Measurements from ENCODE around the gene PTTG2. TPM values are rescaled to one million over a fixed set of nuclear protein-coding genes. Genes with fewer than 3 reads are reported as not detected.
A peak's percentile ranks its signal among the peaks of the same experiment; 100 is the strongest.

Gene PTTG2
- total RNA-seq, 2 donors from 2014 or later, result not detected

DNA sequence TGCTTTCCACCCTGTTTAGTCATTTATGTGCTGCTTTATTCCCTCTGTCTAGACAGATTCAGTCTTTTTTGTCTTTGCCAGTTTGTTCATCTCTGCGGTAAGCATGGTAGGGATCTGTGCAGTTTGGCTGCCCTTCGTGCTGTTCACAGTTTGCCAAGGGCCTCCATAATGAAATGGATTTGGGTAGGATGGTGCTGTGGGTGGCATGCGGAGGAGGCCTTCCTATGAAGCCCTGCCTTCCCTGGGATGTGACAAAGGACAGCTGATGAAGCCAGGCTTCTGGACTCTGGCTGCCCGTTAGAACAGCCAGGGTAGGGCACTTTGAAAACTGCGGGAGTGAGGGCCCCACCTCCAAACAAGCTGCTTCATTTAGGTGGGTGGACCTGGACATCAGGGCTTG is 47.4 kb downstream of the PTTG2 start:
- Histone ChIP-seq H3K4me3 (ENCODE audit: low read length) (no peak overlapping the region), H3K4me1 (ENCODE audit: control insufficient read depth, insufficient read depth, low read length) (peaks cover 15% of the 10 kb centered on the region), H3K9ac (ENCODE audit: extremely low read depth, low read length, poor library complexity, severe bottlenecking) (no peak overlapping the region), H3K9me3 (ENCODE audit: control insufficient read depth, low read length) (no peaks in the 10 kb centered on the region), H3K36me3 (ENCODE audit: control insufficient read depth, insufficient read depth, low read length) (no peaks in the 10 kb centered on the region), H3K27me3 (ENCODE audit: control insufficient read depth, insufficient read depth, low read length, poor library complexity, severe bottlenecking) (no peaks in the 10 kb centered on the region), H3K27ac (ENCODE audit: low read depth, low read length) (no peak overlapping the region)
- peak overlapping the region; percentile 20 for H3K27ac Mint-ChIP-seq
- no peak overlapping the region for H3K4me3 Mint-ChIP-seq
- no peaks in the 10 kb centered on the region for H3K36me3 Mint-ChIP-seq (ENCODE audit: low read depth)
- no peak for DNase-seq
- no peak for TF ChIP-seq CTCF (conservative IDR thresholded peaks at IDR 0.05)
- no peaks in the 10 kb centered on the region for H3K9me3 Mint-ChIP-seq
- 70 to 74% methylated on average over 5 of the region's 5 CpGs for WGBS, 2 experiments (ENCODE audit: insufficient coverage in 1 of 2, insufficient read length in 1 of 2)
- H3K4me1 Mint-ChIP-seq, result peaks cover 55% of the 10 kb centered on the region
- no peaks in the 10 kb centered on the region for H3K27me3 Mint-ChIP-seq (ENCODE audit: insufficient read depth)

DNA sequence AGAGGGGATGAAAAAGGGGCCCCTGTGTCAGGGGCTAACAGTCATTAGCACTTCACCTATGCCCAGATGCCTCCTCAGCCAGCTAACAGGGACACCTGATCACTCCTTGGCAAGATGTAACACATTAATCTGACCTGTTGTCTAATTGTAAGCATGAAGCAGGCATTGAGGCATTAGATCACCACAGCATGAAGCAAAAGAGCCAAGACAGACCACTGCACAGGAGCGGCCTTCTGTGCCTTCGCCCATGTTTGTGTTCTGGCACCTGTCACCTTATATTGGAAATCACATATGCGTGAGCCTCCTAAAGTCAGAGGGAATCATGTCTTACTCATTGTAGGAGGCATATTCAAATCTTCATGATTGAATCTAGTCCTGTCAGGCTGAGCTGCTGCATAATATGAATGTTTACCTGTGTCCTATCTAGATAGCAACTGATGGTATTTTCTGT is 48.4 kb downstream of the PTTG2 start:
- Histone ChIP-seq H3K36me3 (ENCODE audit: control insufficient read depth, insufficient read depth, low read length) (no peaks in the 10 kb centered on the region), H3K27ac (ENCODE audit: low read depth, low read length) (no peak overlapping the region), H3K27me3 (ENCODE audit: control insufficient read depth, insufficient read depth, low read length, poor library complexity, severe bottlenecking) (no peaks in the 10 kb centered on the region), H3K9me3 (ENCODE audit: control insufficient read depth, low read length) (no peaks in the 10 kb centered on the region), H3K4me3 (ENCODE audit: low read length) (no peak overlapping the region), H3K4me1 (ENCODE audit: control insufficient read depth, insufficient read depth, low read length) (peaks cover 15% of the 10 kb centered on the region), H3K9ac (ENCODE audit: extremely low read depth, low read length, poor library complexity, severe bottlenecking) (no peak overlapping the region)
- 89 to 95% methylated on average over 3 of the region's 3 CpGs for WGBS, 2 experiments (ENCODE audit: insufficient coverage in 1 of 2, insufficient read length in 1 of 2)
- no peak for TF ChIP-seq CTCF (conservative IDR thresholded peaks at IDR 0.05)
- peaks cover 49% of the 10 kb centered on the region for H3K4me1 Mint-ChIP-seq
- DNase-seq, result no peak
- no peaks in the 10 kb centered on the region for H3K27me3 Mint-ChIP-seq (ENCODE audit: insufficient read depth)
- peak overlapping the region; percentile 44 for H3K27ac Mint-ChIP-seq
- no peaks in the 10 kb centered on the region for H3K36me3 Mint-ChIP-seq (ENCODE audit: low read depth)
- no peaks in the 10 kb centered on the region for H3K9me3 Mint-ChIP-seq
- H3K4me3 Mint-ChIP-seq, result no peak overlapping the region

DNA sequence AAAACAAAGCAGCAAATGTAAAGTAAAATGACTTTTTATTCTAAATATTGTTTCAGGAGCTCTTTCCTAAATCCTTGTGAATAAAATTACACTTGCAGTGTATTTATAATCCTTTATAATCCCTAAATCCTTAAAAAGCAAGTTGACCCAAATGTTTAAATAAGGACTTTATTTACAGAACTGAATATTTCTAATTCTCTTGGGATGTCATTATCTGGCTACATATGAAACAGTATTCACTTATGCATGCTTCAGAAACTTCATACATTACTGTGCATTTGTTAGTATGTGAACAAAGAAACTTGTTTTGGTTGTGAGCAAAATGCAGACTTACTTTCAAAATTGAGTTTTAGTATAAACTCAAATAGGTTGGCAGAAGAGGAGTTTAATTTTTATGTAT is 49.2 kb downstream of the PTTG2 start:
- H3K27me3 ChIP-seq (ENCODE audit: control insufficient read depth, insufficient read depth, low read length, poor library complexity, severe bottlenecking), result no peaks in the 10 kb centered on the region
- H3K4me3 Mint-ChIP-seq, result no peak overlapping the region
- no peaks in the 10 kb centered on the region for H3K9me3 Mint-ChIP-seq
- no peaks in the 10 kb centered on the region for H3K9me3 ChIP-seq (ENCODE audit: control insufficient read depth, low read length)
- no peak overlapping the region for H3K4me3 ChIP-seq (ENCODE audit: low read length)
- H3K4me1 ChIP-seq (ENCODE audit: control insufficient read depth, insufficient read depth, low read length), result peaks cover 15% of the 10 kb centered on the region
- peaks cover 3% of the 10 kb centered on the region for H3K36me3 Mint-ChIP-seq (ENCODE audit: low read depth)
- no peaks in the 10 kb centered on the region for H3K36me3 ChIP-seq (ENCODE audit: control insufficient read depth, insufficient read depth, low read length)
- DNase-seq, result no peak
- no peak for TF ChIP-seq CTCF (conservative IDR thresholded peaks at IDR 0.05)
- H3K27ac Mint-ChIP-seq, result no peak overlapping the region
- H3K27ac ChIP-seq (ENCODE audit: low read depth, low read length), result no peak overlapping the region
- no peaks in the 10 kb centered on the region for H3K27me3 Mint-ChIP-seq (ENCODE audit: insufficient read depth)
- H3K4me1 Mint-ChIP-seq, result peaks cover 45% of the 10 kb centered on the region
- H3K9ac ChIP-seq (ENCODE audit: extremely low read depth, low read length, poor library complexity, severe bottlenecking), result no peak overlapping the region

All from endodermal cell (in vitro differentiated cells).